H9 (cell line): ENCODE measurements around the gene CFAP43. TPM values are rescaled to one million over a fixed set of nuclear protein-coding genes. Genes with fewer than 3 reads are reported as not detected.

ENCODE experiments used
- DNase-seq: peaks from one replicate; pipeline ENCODE4 v3.0.0-alpha.2; 2017
- H2AFZ ChIP-seq: one replicate; pipeline ENCODE4 v1.6.1; 2013; ENCODE audit warnings: mild to moderate bottlenecking, low read length, control low read depth, moderate library complexity
- H2AK5ac ChIP-seq: 2 replicates; pipeline ENCODE4 v1.6.1; 2013; ENCODE audit warnings: low read length, control low read depth, mixed read lengths; ENCODE audit not compliant: insufficient read length
- H2BK120ac ChIP-seq: one replicate; pipeline ENCODE4 v1.6.1; 2013; ENCODE audit warnings: low read depth, mild to moderate bottlenecking, low read length, control low read depth, inconsistent platforms; ENCODE audit not compliant: poor library complexity, severe bottlenecking
- H2BK12ac ChIP-seq: 2 replicates; pipeline ENCODE4 v1.6.1; 2013; ENCODE audit warnings: low read length, control low read depth, mixed read lengths, low read depth; ENCODE audit not compliant: insufficient read length
- H2BK15ac ChIP-seq: 2 replicates; pipeline ENCODE4 v1.6.1; 2013; ENCODE audit warnings: low read depth, low read length, control low read depth
- H2BK20ac ChIP-seq: one replicate; pipeline ENCODE4 v1.6.1; 2013; ENCODE audit warnings: low read depth, mild to moderate bottlenecking, low read length, control low read depth, inconsistent platforms; ENCODE audit not compliant: poor library complexity, severe bottlenecking
- H2BK5ac ChIP-seq: 2 replicates; pipeline ENCODE4 v1.6.1; 2013; ENCODE audit warnings: low read length, control low read depth, mixed read lengths; ENCODE audit not compliant: insufficient read length
- H3K14ac ChIP-seq: 2 replicates; pipeline ENCODE4 v1.6.1; 2013; ENCODE audit warnings: low read length, control low read depth; ENCODE audit not compliant: insufficient read depth
- H3K18ac ChIP-seq: 2 replicates; pipeline ENCODE4 v1.6.1; 2013; ENCODE audit warnings: low read depth, mild to moderate bottlenecking, mixed read lengths, low read length, control low read depth; ENCODE audit not compliant: insufficient read length
- H3K23ac ChIP-seq: 2 replicates; pipeline ENCODE4 v1.6.1; 2013; ENCODE audit warnings: low read length, control low read depth, mixed read lengths, low read depth; ENCODE audit not compliant: insufficient read length
- H3K23me2 ChIP-seq: 2 replicates; pipeline ENCODE4 v1.6.1; 2013; ENCODE audit warnings: low read depth, mild to moderate bottlenecking, mixed read lengths, low read length, control low read depth; ENCODE audit not compliant: insufficient read length, poor library complexity, severe bottlenecking
- H3K27ac ChIP-seq: 2 replicates; pipeline ENCODE4 v1.5.1; 2013; ENCODE audit warnings: low read length, control low read depth, mixed read lengths, low read depth; ENCODE audit not compliant: insufficient read length
- H3K27me3 ChIP-seq: 2 replicates; pipeline ENCODE4 v1.6.1; 2013; ENCODE audit warnings: low read length, control low read depth, inconsistent platforms; ENCODE audit not compliant: insufficient read depth
- H3K4ac ChIP-seq: 2 replicates; pipeline ENCODE4 v1.6.1; 2013; ENCODE audit warnings: low read depth, mild to moderate bottlenecking, control low read depth, inconsistent platforms, low read length, moderate library complexity
- H3K4me1 ChIP-seq: 2 replicates; pipeline ENCODE4 v1.6.1; 2013; ENCODE audit warnings: low read length, control low read depth, inconsistent platforms; ENCODE audit not compliant: insufficient read depth
- H3K4me2 ChIP-seq: 2 replicates; pipeline ENCODE4 v1.6.1; 2013; ENCODE audit warnings: low read length, control low read depth, mixed read lengths; ENCODE audit not compliant: insufficient read length, insufficient read depth
- H3K56ac ChIP-seq: 2 replicates; pipeline ENCODE4 v1.6.1; 2013; ENCODE audit warnings: low read depth, mild to moderate bottlenecking, mixed read lengths, low read length, control low read depth; ENCODE audit not compliant: insufficient read length
- H3K79me1 ChIP-seq: 2 replicates; pipeline ENCODE4 v1.6.1; 2013; ENCODE audit warnings: low read depth, mild to moderate bottlenecking, moderate library complexity, low read length, control low read depth, inconsistent platforms; ENCODE audit not compliant: insufficient read depth, poor library complexity, severe bottlenecking
- H3K79me2 ChIP-seq: 2 replicates; pipeline ENCODE4 v1.6.1; 2013; ENCODE audit warnings: low read length, control low read depth, inconsistent platforms; ENCODE audit not compliant: insufficient read depth
- H3K9ac ChIP-seq: 2 replicates; pipeline ENCODE4 v1.6.1; 2013; ENCODE audit warnings: low read length, control low read depth, mixed read lengths; ENCODE audit not compliant: insufficient read length; ENCODE audit errors: extremely low read depth
- H3K9me3 ChIP-seq: one replicate; pipeline ENCODE4 v1.6.1; 2013; ENCODE audit warnings: low read depth, low read length, inconsistent platforms; ENCODE audit not compliant: control insufficient read depth
- H3T11ph ChIP-seq: one replicate; pipeline ENCODE4 v1.6.1; 2013; ENCODE audit warnings: mild to moderate bottlenecking, low read length, control low read depth, inconsistent platforms
- H4K20me1 ChIP-seq: one replicate; pipeline ENCODE4 v1.6.1; 2013; ENCODE audit not compliant: control insufficient read depth, insufficient read length, insufficient read depth
- H4K5ac ChIP-seq: 2 replicates; pipeline ENCODE4 v1.6.1; 2013; ENCODE audit warnings: low read depth, mild to moderate bottlenecking, mixed read lengths, low read length, control low read depth; ENCODE audit not compliant: insufficient read length
- H4K8ac ChIP-seq: replicated peaks from 2 replicates; pipeline ENCODE4 v1.6.1; 2013; ENCODE audit warnings: low read length, control low read depth, mixed read lengths, low read depth; ENCODE audit not compliant: insufficient read length
- H4K91ac ChIP-seq: 2 replicates; pipeline ENCODE4 v1.6.1; 2013; ENCODE audit warnings: low read depth, mild to moderate bottlenecking, moderate library complexity, mixed read lengths, low read length, control low read depth; ENCODE audit not compliant: insufficient read length
- H3K27ac Mint-ChIP-seq, 3 experiments: 2 replicates in 2 of 3; 3 replicates in 1 of 3; pipeline ENCODE4 v1.8.0; 2020 to 2021; ENCODE audit warnings: mixed read lengths in 3 of 3, mild to moderate bottlenecking in 1 of 3, moderate library complexity in 1 of 3
- H3K27me3 Mint-ChIP-seq: 2 replicates; pipeline ENCODE4 v1.8.0; 2021; ENCODE audit warnings: low read depth, mild to moderate bottlenecking, moderate library complexity, mixed read lengths
- H3K36me3 Mint-ChIP-seq, 3 experiments: 2 replicates in 2 of 3; 3 replicates in 1 of 3; pipeline ENCODE4 v1.8.0; 2020 to 2021; ENCODE audit warnings: low read depth in 3 of 3, mixed read lengths in 3 of 3; ENCODE audit not compliant: insufficient read depth in 1 of 3
- H3K4me1 Mint-ChIP-seq, 2 experiments: 2 replicates each; pipeline ENCODE4 v1.8.0; 2020; ENCODE audit warnings: mixed read lengths in 2 of 2
- H3K4me3 Mint-ChIP-seq, 2 experiments: 2 replicates in 1 of 2; 3 replicates in 1 of 2; pipeline ENCODE4 v1.8.0; 2020 to 2021; ENCODE audit warnings: mild to moderate bottlenecking in 2 of 2, mixed read lengths in 2 of 2, moderate library complexity in 1 of 2
- H3K9me3 Mint-ChIP-seq, 2 experiments: 2 replicates in 1 of 2; 3 replicates in 1 of 2; pipeline ENCODE4 v1.8.0; 2020; ENCODE audit warnings: mild to moderate bottlenecking in 2 of 2, mixed read lengths in 2 of 2, moderate library complexity in 1 of 2
- CTCF ChIP-seq: fragments of 200-600 bp; sonication (generic); conservative IDR thresholded peaks from 3 replicates; pipeline ENCODE4 v1.8.0; 2021; ENCODE audit warnings: antibody characterized with exemption, mild to moderate bottlenecking
- WGBS: extraction: QIAGEN DNeasy Blood & Tissue Kit; methylation state at CpG from one replicate; pipeline ENCODE4 v1.1.7; 2013; ENCODE audit warnings: missing lambda C conversion rate, low lambda C conversion rate, mixed read lengths; ENCODE audit not compliant: insufficient read length; ENCODE audit errors: extremely low coverage; 5-methylcytosine and 5-hydroxymethylcytosine counted together
- total RNA-seq: library from RNA; stranded (reverse); gene quantifications from 2 replicates; pipeline ENCODE4 v1.2.1, GENCODE V29; 2021

CFAP43 gene
- total RNA-seq, 1 experiment from 2014 or later = 0.26 TPM

GRCh38 chr10:104262055-104262454, 29.9 kb upstream of the CFAP43 start:
- Mint-ChIP-seq H3K36me3 (peaks cover 8 to 78% (median 18%) of the 10 kb centered on the region in 3 experiments; a peak in 6 of 7 replicates), H3K27me3 (no peaks in the 10 kb centered on the region), H3K9me3 (no peaks in the 10 kb centered on the region), H3K4me3 (no peak overlapping the region), H3K4me1 (peaks cover 1 to 19% of the 10 kb centered on the region in 2 experiments; a peak in 3 of 4 replicates), H3K27ac (peak overlapping the region in 2 of 3 experiments; percentile 19 to 21; a peak in 2 of 7 replicates)
- Histone ChIP-seq H3K23ac (no peak overlapping the region), H3K79me2 (no peaks in the 10 kb centered on the region), H3K14ac (no peak overlapping the region), H4K20me1 (no peaks in the 10 kb centered on the region), H3K27me3 (no peaks in the 10 kb centered on the region), H2BK15ac (no peak overlapping the region), H4K8ac (no peak overlapping the region), H2AK5ac (no peak overlapping the region), H2BK120ac (no peak overlapping the region), H3K9ac (no peak overlapping the region), H3K27ac (no peak overlapping the region), H2BK5ac (no peak overlapping the region), H3K9me3 (no peaks in the 10 kb centered on the region), H3K4me1 (no peaks in the 10 kb centered on the region), H2BK12ac (no peak overlapping the region), H3T11ph (no peak overlapping the region), H3K4ac (no peak overlapping the region), H4K5ac (no peak overlapping the region), H2AFZ (no peak overlapping the region), H2BK20ac (no peak overlapping the region), H3K23me2 (no peaks in the 10 kb centered on the region), H3K4me2 (no peak overlapping the region), H3K56ac (no peak overlapping the region), H3K79me1 (no peaks in the 10 kb centered on the region), H4K91ac (no peak overlapping the region), H3K18ac (no peak overlapping the region)
- no peak for DNase-seq
- no peak for TF ChIP-seq CTCF
- WGBS = no CpG with 5 or more reads among the region's 5 CpGs
